ENCODE data around the gene GZMM.
"Not testable (repeated sequence)": the region's sequence is repeated elsewhere in the genome, so short reads cannot be mapped to it uniquely, and the experiment has no call there.

Gene GZMM

GRCh38 chr19:583198-583967 is 39.5 kb downstream of the GZMM start:
- H3K4me1 ChIP-seq (ENCODE audit: control insufficient read depth, low read depth, low read length) = no peaks in the 10 kb centered on the region
- H3K9ac ChIP-seq (ENCODE audit: low read length) = no peak overlapping the region
- peaks cover 30% of the 10 kb centered on the region for H3K36me3 ChIP-seq (ENCODE audit: control insufficient read depth, low read depth, low read length)

GRCh38 chr19:583968-584239 is 40.1 kb downstream of the GZMM start:
- H3K27ac ChIP-seq (ENCODE audit: low read length) = no peak overlapping the region
- H3K36me3 ChIP-seq (ENCODE audit: control insufficient read depth, low read depth, low read length) = peaks cover 29% of the 10 kb centered on the region
- H3K4me3 ChIP-seq (ENCODE audit: low read length) = no peak overlapping the region
- no peaks in the 10 kb centered on the region for H3K4me1 ChIP-seq (ENCODE audit: control insufficient read depth, low read depth, low read length)
- no peak overlapping the region for H3K9ac ChIP-seq (ENCODE audit: low read length)
- peaks cover 10% of the 10 kb centered on the region for H3K27me3 ChIP-seq (ENCODE audit: control insufficient read depth, insufficient read depth, low read length)
- no peaks in the 10 kb centered on the region for H3K9me3 ChIP-seq (ENCODE audit: control insufficient read depth, low read depth, low read length)

More at GRCh38 chr19:583198-583967, 39.5 kb downstream of the GZMM start:
- Histone ChIP-seq H3K4me3 (ENCODE audit: low read length) (no peak overlapping the region), H3K27ac (ENCODE audit: low read length) (no peak overlapping the region), H3K27me3 (ENCODE audit: control insufficient read depth, insufficient read depth, low read length) (peaks cover 5% of the 10 kb centered on the region), H3K9me3 (ENCODE audit: control insufficient read depth, low read depth, low read length) (no peaks in the 10 kb centered on the region)

GRCh38 chr19:584240-585001 is 40.6 kb downstream of the GZMM start:
- no peak overlapping the region for H3K27ac ChIP-seq (ENCODE audit: low read length)
- H3K4me3 ChIP-seq (ENCODE audit: low read length) = no peak overlapping the region
- H3K4me1 ChIP-seq (ENCODE audit: control insufficient read depth, low read depth, low read length) = no peaks in the 10 kb centered on the region
- no peak overlapping the region for H3K9ac ChIP-seq (ENCODE audit: low read length)
- H3K36me3 ChIP-seq (ENCODE audit: control insufficient read depth, low read depth, low read length) = peaks cover 27% of the 10 kb centered on the region
- no peaks in the 10 kb centered on the region for H3K9me3 ChIP-seq (ENCODE audit: control insufficient read depth, low read depth, low read length)
- H3K27me3 ChIP-seq (ENCODE audit: control insufficient read depth, insufficient read depth, low read length) = peaks cover 15% of the 10 kb centered on the region

GRCh38 chr19:585146-585545 is 41.3 kb downstream of the GZMM start:
- not testable (repeated sequence) for H3K9me3 ChIP-seq (ENCODE audit: control insufficient read depth, low read depth, low read length); H3K9ac ChIP-seq (ENCODE audit: low read length)

GRCh38 chr19:585551-586110 is 41.8 kb downstream of the GZMM start:
- no peaks in the 10 kb centered on the region for H3K9me3 ChIP-seq (ENCODE audit: control insufficient read depth, low read depth, low read length)
- H3K27ac ChIP-seq (ENCODE audit: low read length) = no peak overlapping the region
- no peak overlapping the region for H3K4me3 ChIP-seq (ENCODE audit: low read length)
- H3K4me1 ChIP-seq (ENCODE audit: control insufficient read depth, low read depth, low read length) = no peaks in the 10 kb centered on the region
- no peak overlapping the region for H3K9ac ChIP-seq (ENCODE audit: low read length)
- H3K36me3 ChIP-seq (ENCODE audit: control insufficient read depth, low read depth, low read length) = peaks cover 16% of the 10 kb centered on the region
- H3K27me3 ChIP-seq (ENCODE audit: control insufficient read depth, insufficient read depth, low read length) = peaks cover 21% of the 10 kb centered on the region

More at GRCh38 chr19:585146-585545, 41.3 kb downstream of the GZMM start:
- H3K4me1 ChIP-seq (ENCODE audit: control insufficient read depth, low read depth, low read length); H3K27ac ChIP-seq (ENCODE audit: low read length); H3K4me3 ChIP-seq (ENCODE audit: low read length): not testable (repeated sequence)
- Histone ChIP-seq H3K27me3 (ENCODE audit: control insufficient read depth, insufficient read depth, low read length) (peaks cover 17% of the 10 kb centered on the region), H3K36me3 (ENCODE audit: control insufficient read depth, low read depth, low read length) (peaks cover 21% of the 10 kb centered on the region)

- H3K27ac ChIP-seq (ENCODE audit: low read length) = no peak overlapping the region
- H3K4me1 ChIP-seq (ENCODE audit: control insufficient read depth, low read depth, low read length) = no peaks in the 10 kb centered on the region
- peaks cover 44% of the 10 kb centered on the region for H3K27me3 ChIP-seq (ENCODE audit: control insufficient read depth, insufficient read depth, low read length)
- H3K9me3 ChIP-seq (ENCODE audit: control insufficient read depth, low read depth, low read length) = no peaks in the 10 kb centered on the region
- H3K4me3 ChIP-seq (ENCODE audit: low read length) = no peak overlapping the region
- no peaks in the 10 kb centered on the region for H3K36me3 ChIP-seq (ENCODE audit: control insufficient read depth, low read depth, low read length)
- no peak overlapping the region for H3K9ac ChIP-seq (ENCODE audit: low read length)
These were observed 44.4 kb downstream of the GZMM start for GRCh38 chr19:588093-588740.

- Histone ChIP-seq H3K9me3 (ENCODE audit: control insufficient read depth, low read depth, low read length) (no peaks in the 10 kb centered on the region), H3K9ac (ENCODE audit: low read length) (no peak overlapping the region), H3K4me3 (ENCODE audit: low read length) (no peak overlapping the region), H3K27me3 (ENCODE audit: control insufficient read depth, insufficient read depth, low read length) (peaks cover 44% of the 10 kb centered on the region), H3K4me1 (ENCODE audit: control insufficient read depth, low read depth, low read length) (no peaks in the 10 kb centered on the region), H3K27ac (ENCODE audit: low read length) (no peak overlapping the region), H3K36me3 (ENCODE audit: control insufficient read depth, low read depth, low read length) (no peaks in the 10 kb centered on the region)
These were observed 45.2 kb downstream of the GZMM start for GRCh38 chr19:588741-589692.

GRCh38 chr19:589693-590395 is 46.0 kb downstream of the GZMM start, which contains the start of gene HCN2:
Gene HCN2 (plus strand): TSS chr19:589881. CDS start chr19:589946, 65 bp downstream.
- Histone ChIP-seq H3K9ac (ENCODE audit: low read length) (no peak within 1 kb of the TSS), H3K4me3 (ENCODE audit: low read length) (no peak within 1 kb of the TSS), H3K27ac (ENCODE audit: low read length) (no peak within 1 kb of the TSS), H3K4me1 (ENCODE audit: control insufficient read depth, low read depth, low read length) (no peaks in the 10 kb centered on the region), H3K9me3 (ENCODE audit: control insufficient read depth, low read depth, low read length) (no peaks in the 10 kb centered on the region), H3K27me3 (ENCODE audit: control insufficient read depth, insufficient read depth, low read length) (peaks cover 44% of the 10 kb centered on the region), H3K36me3 (ENCODE audit: control insufficient read depth, low read depth, low read length) (no peaks in the 10 kb centered on the region)

- Histone ChIP-seq H3K9me3 (ENCODE audit: control insufficient read depth, low read depth, low read length) (no peaks in the 10 kb centered on the region), H3K36me3 (ENCODE audit: control insufficient read depth, low read depth, low read length) (no peaks in the 10 kb centered on the region), H3K27me3 (ENCODE audit: control insufficient read depth, insufficient read depth, low read length) (peaks cover 44% of the 10 kb centered on the region), H3K27ac (ENCODE audit: low read length) (no peak overlapping the region), H3K4me1 (ENCODE audit: control insufficient read depth, low read depth, low read length) (no peaks in the 10 kb centered on the region), H3K9ac (ENCODE audit: low read length) (no peak overlapping the region), H3K4me3 (ENCODE audit: low read length) (no peak overlapping the region)
These were observed 46.5 kb downstream of the GZMM start for GRCh38 chr19:590396-590745.

GRCh38 chr19:590750-591098 is 46.9 kb downstream of the GZMM start:
- Histone ChIP-seq H3K27me3 (ENCODE audit: control insufficient read depth, insufficient read depth, low read length) (peaks cover 44% of the 10 kb centered on the region), H3K27ac (ENCODE audit: low read length) (no peak overlapping the region), H3K4me3 (ENCODE audit: low read length) (no peak overlapping the region)

More at GRCh38 chr19:590750-591098, 46.9 kb downstream of the GZMM start:
- Histone ChIP-seq H3K9ac (ENCODE audit: low read length) (no peak overlapping the region), H3K4me1 (ENCODE audit: control insufficient read depth, low read depth, low read length) (no peaks in the 10 kb centered on the region), H3K36me3 (ENCODE audit: control insufficient read depth, low read depth, low read length) (no peaks in the 10 kb centered on the region), H3K9me3 (ENCODE audit: control insufficient read depth, low read depth, low read length) (no peaks in the 10 kb centered on the region)

Data from iPS-18a (cell line).